GM23338 (cell line): ENCODE measurements around the gene FCN3. TPM values are rescaled to one million over a fixed set of nuclear protein-coding genes. Genes with fewer than 3 reads are reported as not detected.

Experiments used
- ATAC-seq: fragments of 200-7000 bp; cut with Tn5 transposase; 3 replicates; pipeline ENCODE4 v1.9.1; 2020
- DNase-seq: peaks from one replicate; pipeline ENCODE4 v3.0.0-alpha.2; 2015; ENCODE audit warnings: low spot score
- H2AFZ ChIP-seq: fragments of 200-600 bp; sonication (generic); 2 replicates; pipeline ENCODE4 v1.8.0; 2016; ENCODE audit warnings: antibody characterized with exemption, mild to moderate bottlenecking, moderate library complexity
- H3F3A ChIP-seq: fragments of 200-600 bp; sonication (generic); replicated peaks from 2 replicates; pipeline ENCODE4 v1.8.0; 2017; ENCODE audit warnings: antibody characterized with exemption, mixed run types, low read depth
- H3K27ac ChIP-seq: fragments of 200-600 bp; sonication (generic); 2 replicates; pipeline ENCODE4 v1.6.1; 2016; ENCODE audit warnings: low read depth
- H3K27me3 ChIP-seq: fragments of 200-600 bp; sonication (generic); 2 replicates; pipeline ENCODE4 v1.8.0; 2016; ENCODE audit warnings: mild to moderate bottlenecking, mixed run types, moderate library complexity; ENCODE audit not compliant: insufficient read depth
- H3K36me3 ChIP-seq: fragments of 200-600 bp; sonication (generic); 2 replicates; pipeline ENCODE4 v1.8.0; 2016; ENCODE audit warnings: mild to moderate bottlenecking; ENCODE audit not compliant: insufficient read depth
- H3K4me1 ChIP-seq: fragments of 200-600 bp; sonication (generic); 2 replicates; pipeline ENCODE4 v1.8.0; 2016; ENCODE audit warnings: mild to moderate bottlenecking, moderate library complexity; ENCODE audit not compliant: insufficient read depth
- H3K4me2 ChIP-seq: fragments of 200-600 bp; sonication (generic); 2 replicates; pipeline ENCODE4 v1.7.1; 2017; ENCODE audit warnings: mixed run types
- H3K4me3 ChIP-seq: fragments of 200-600 bp; sonication (generic); 2 replicates; pipeline ENCODE4 v1.6.1; 2016; ENCODE audit warnings: mixed run types
- H3K79me2 ChIP-seq: fragments of 200-600 bp; sonication (generic); replicated peaks from 2 replicates; pipeline ENCODE4 v1.8.0; 2017; ENCODE audit warnings: mild to moderate bottlenecking; ENCODE audit not compliant: insufficient read depth
- H3K9me2 ChIP-seq: fragments of 200-600 bp; sonication (generic); 2 replicates; pipeline ENCODE4 v1.8.0; 2017; ENCODE audit not compliant: insufficient read depth
- H4K20me1 ChIP-seq: fragments of 200-600 bp; sonication (generic); replicated peaks from 2 replicates; pipeline ENCODE4 v1.8.0; 2017; ENCODE audit warnings: mild to moderate bottlenecking; ENCODE audit not compliant: insufficient read depth
- H3K27ac Mint-ChIP-seq: 2 replicates; pipeline ENCODE4 v1.8.0; 2020; ENCODE audit warnings: inconsistent platforms, mild to moderate bottlenecking, moderate library complexity, mixed read lengths
- H3K27me3 Mint-ChIP-seq: 3 replicates; pipeline ENCODE4 v1.8.0; 2022; ENCODE audit warnings: low read depth, mild to moderate bottlenecking, moderate library complexity, mixed read lengths, inconsistent platforms; ENCODE audit not compliant: insufficient read depth, poor library complexity
- H3K36me3 Mint-ChIP-seq: 3 replicates; pipeline ENCODE4 v1.8.0; 2021; ENCODE audit warnings: low read depth, mild to moderate bottlenecking, inconsistent platforms, moderate library complexity, mixed read lengths
- H3K4me1 Mint-ChIP-seq: 3 replicates; pipeline ENCODE4 v1.8.0; 2020; ENCODE audit warnings: mild to moderate bottlenecking, inconsistent platforms, mixed read lengths
- H3K4me3 Mint-ChIP-seq: 3 replicates; pipeline ENCODE4 v1.8.0; 2021; ENCODE audit warnings: moderate library complexity, mild to moderate bottlenecking, inconsistent platforms, mixed read lengths
- H3K9me3 Mint-ChIP-seq: 3 replicates; pipeline ENCODE4 v1.8.0; 2020; ENCODE audit warnings: moderate library complexity, mild to moderate bottlenecking, inconsistent platforms, mixed read lengths
- CREB1 ChIP-seq: fragments of 250-450 bp; sonication (Bioruptor Pico); IDR thresholded peaks from 2 replicates; pipeline ENCODE4 v1.5.0; 2020; ENCODE audit warnings: low read depth, mild to moderate bottlenecking, moderate library complexity
- CTCF ChIP-seq, 2 experiments: fragments of 200-600 bp in 1 of 2; sonication (generic) in 1 of 2; conservative IDR thresholded peaks; 2 replicates each; pipeline versions ENCODE4 v1.5.1 to v1.6.1; 2016 to 2017; ENCODE audit warnings: antibody characterized with exemption in 2 of 2, low read depth in 2 of 2, mild to moderate bottlenecking in 2 of 2, moderate library complexity in 1 of 2
- ETS1 ChIP-seq: IDR thresholded peaks from 2 replicates; pipeline ENCODE4 v1.6.1; 2016; ENCODE audit warnings: antibody characterized with exemption
- EZH2 ChIP-seq: fragments of 200-600 bp; sonication (generic); IDR thresholded peaks from one replicate; pipeline ENCODE4 v1.8.0; 2017; ENCODE audit warnings: antibody characterized with exemption, mild to moderate bottlenecking, low read depth; ENCODE audit not compliant: unreplicated experiment
- EZH2phosphoT487 ChIP-seq: fragments of 200-600 bp; sonication (generic); IDR thresholded peaks from one replicate; pipeline ENCODE4 v1.8.1; 2018; ENCODE audit warnings: antibody characterized with exemption; ENCODE audit not compliant: unreplicated experiment
- JUNB ChIP-seq: IDR thresholded peaks from one replicate; pipeline ENCODE4 v1.6.1; 2016; ENCODE audit warnings: antibody characterized with exemption; ENCODE audit not compliant: unreplicated experiment
- NANOG ChIP-seq: IDR thresholded peaks from 2 replicates; pipeline ENCODE4 v1.6.1; 2016; ENCODE audit warnings: antibody characterized with exemption, borderline replicate concordance
- POLR2AphosphoS5 ChIP-seq: IDR thresholded peaks from 2 replicates; pipeline ENCODE4 v1.6.1; 2016; ENCODE audit warnings: antibody characterized with exemption, low read depth
- REST ChIP-seq: IDR thresholded peaks from one replicate; pipeline ENCODE4 v1.6.1; 2018; ENCODE audit warnings: antibody characterized with exemption; ENCODE audit not compliant: unreplicated experiment
- STAT1 ChIP-seq: IDR thresholded peaks from one replicate; pipeline ENCODE4 v1.6.1; 2016; ENCODE audit warnings: antibody characterized with exemption; ENCODE audit not compliant: unreplicated experiment
- ZNF114 ChIP-seq: fragments of 250-450 bp; sonication (Bioruptor Pico); IDR thresholded peaks from 2 replicates; pipeline ENCODE4 v1.5.0; 2020; ENCODE audit warnings: mild to moderate bottlenecking, moderate library complexity
- ZNF331 ChIP-seq: fragments of 250-450 bp; sonication (Bioruptor Pico); IDR thresholded peaks from 2 replicates; pipeline ENCODE4 v1.5.0; 2020; ENCODE audit warnings: low read depth, mild to moderate bottlenecking, moderate library complexity
- ZNF462 ChIP-seq: fragments of 250-450 bp; sonication (Bioruptor Pico); IDR thresholded peaks from 2 replicates; pipeline ENCODE4 v1.5.0; 2020; ENCODE audit warnings: mild to moderate bottlenecking, moderate library complexity
- polyA plus RNA-seq: library from polyadenylated mRNA; unstranded; fragments of >200 nt; fragmentation: Nextera tagmentation; extraction: Ambion mirVana; gene quantifications from 2 replicates; pipeline ENCODE4 v1.2.1, GENCODE V29; 2016
- total RNA-seq: library from RNA; depleted of rRNA; stranded (reverse); fragments of >200 nt; shearing (Covaris generic); gene quantifications from 2 replicates; pipeline ENCODE4 v1.2.3, GENCODE V29; 2014

The FCN3 gene
- total and polyA plus RNA-seq, 2 experiments from 2014 or later, result 0.49 TPM; not detected in 1

GRCh38 chr1:27391511-27392095 is 17.0 kb upstream of the FCN3 start:
- peaks cover 5% of the 10 kb centered on the region; the same call in 1 of the 3 replicates for H3K36me3 Mint-ChIP-seq
- H3F3A ChIP-seq, result peaks cover 5% of the 10 kb centered on the region; the same call in 1 of the 2 replicates
- DNase-seq (peak; percentile 90), ATAC-seq (peak; percentile 45)
- peaks cover 33% of the 10 kb centered on the region for H3K27me3 Mint-ChIP-seq
- H3K27ac Mint-ChIP-seq, result peak overlapping the region; percentile 82; the same call in 1 of the 2 replicates
- no peaks in the 10 kb centered on the region for H3K36me3 ChIP-seq
- H3K9me3 Mint-ChIP-seq, result peaks cover 3% of the 10 kb centered on the region; the same call in 2 of the 3 replicates
- peaks cover 26% of the 10 kb centered on the region for H3K4me1 Mint-ChIP-seq
- H3K27ac ChIP-seq, result no peak overlapping the region
- peak overlapping the region; percentile 94 for H3K4me3 ChIP-seq
- peaks cover 11% of the 10 kb centered on the region for H3K4me1 ChIP-seq
- H3K4me3 Mint-ChIP-seq, result peak overlapping the region; percentile 92
- H3K27me3 ChIP-seq, result no peaks in the 10 kb centered on the region
- H3K9me2 ChIP-seq, result no peaks in the 10 kb centered on the region
- peak overlapping the region; percentile 89 for H3K4me2 ChIP-seq
- no peaks in the 10 kb centered on the region for H3K79me2 ChIP-seq
- no peak for TF ChIP-seq JUNB
- no peak for TF ChIP-seq NANOG
- 0 out of 2 replicates have a peak, but pooled peaks have one; percentile 10 for TF ChIP-seq POLR2AphosphoS5
- TF ChIP-seq STAT1, result no peak
- TF ChIP-seq EZH2, result no peak
- TF ChIP-seq REST, result no peak
- TF ChIP-seq ZNF114 (CRISPR knock-in tag), result no peak
- no peak for TF ChIP-seq ETS1
- TF ChIP-seq EZH2phosphoT487, result no peak
- peak in 1 of 2 experiments; percentile 44; a peak in 2 of 4 replicates for TF ChIP-seq CTCF (conservative IDR thresholded peaks at IDR 0.05; ENCODE audit: low read depth in 2 of 2)
- no peak for TF ChIP-seq ZNF462 (CRISPR knock-in tag)
- TF ChIP-seq CREB1 (CRISPR knock-in tag), result peak; percentile 95
- TF ChIP-seq ZNF331 (CRISPR knock-in tag), result no peak
- no peaks in the 10 kb centered on the region for H4K20me1 ChIP-seq
- H2AFZ ChIP-seq, result peak overlapping the region; percentile 96
